Right atrium auricular region (tissue), 2 donors: ENCODE data around the gene BMAL1. TPM values are rescaled to one million over a fixed set of nuclear protein-coding genes. Genes with fewer than 3 reads are reported as not detected.
"Not testable (repeated sequence)": the region's sequence is repeated elsewhere in the genome, so short reads cannot be mapped to it uniquely, and the experiment has no call there.

Experiments
- DNase-seq: peaks from one replicate; pipeline ENCODE4 v3.0.0-alpha.2; 2019; ENCODE audit warnings: low spot score
- H3K27ac ChIP-seq, 2 donors: fragments of 200-600 bp; sonication (generic); 1 replicate in 1 of 2; 2 replicates in 1 of 2; pipeline ENCODE4 v1.5.1; 2016 to 2019
- H3K27me3 ChIP-seq, 2 donors: fragments of 200-600 bp; sonication (generic); one replicate each; pipeline versions ENCODE4 v1.5.1 to v1.6.0; 2017 to 2019
- H3K36me3 ChIP-seq: fragments of 200-600 bp; sonication (generic); one replicate; pipeline ENCODE4 v1.5.1; 2016
- H3K4me1 ChIP-seq, 2 donors: fragments of 200-600 bp; sonication (generic); one replicate each; pipeline versions ENCODE4 v1.5.1 to v1.6.0; 2017 to 2019
- H3K4me3 ChIP-seq, 2 donors: fragments of 200-600 bp; sonication (generic); 1 replicate in 1 of 2; 2 replicates in 1 of 2; pipeline ENCODE4 v1.5.1; 2017 to 2019; ENCODE audit warnings: mild to moderate bottlenecking in 1 of 2, moderate library complexity in 1 of 2
- H3K9me3 ChIP-seq, 2 donors: fragments of 200-600 bp; sonication (generic); one replicate each; pipeline ENCODE4 v1.5.1; 2019
- CTCF ChIP-seq, 2 donors: fragments of 200-600 bp; sonication (generic); IDR thresholded peaks; one replicate each; pipeline ENCODE4 v1.5.1; 2019; ENCODE audit warnings: antibody characterized with exemption in 2 of 2
- total RNA-seq, 2 donors: library from RNA; depleted of rRNA; stranded (reverse); fragments of >200 nt; gene quantifications; one replicate each; pipeline ENCODE4 v1.1.0, GENCODE V29; 2016

The BMAL1 gene
- total RNA-seq, 2 donors from 2014 or later = 20.7 to 24.9 TPM

- no peak overlapping the region for H3K27ac ChIP-seq
- H3K9me3 ChIP-seq = no peaks in the 10 kb centered on the region
- no peak overlapping the region for H3K4me3 ChIP-seq
- H3K36me3 ChIP-seq = peaks cover 82% of the 10 kb centered on the region
- no peaks in the 10 kb centered on the region for H3K4me1 ChIP-seq
- H3K27me3 ChIP-seq = no peaks in the 10 kb centered on the region
- TF ChIP-seq CTCF (IDR thresholded peaks at IDR 0.05) = no peak
- no peak for DNase-seq
These were observed 103.1 kb downstream of the BMAL1 start for GRCh38 chr11:13380731-13381130.

GRCh38 chr11:13382751-13383150, 105.2 kb downstream of the BMAL1 start:
- Histone ChIP-seq H3K27ac (no peak overlapping the region), H3K9me3 (no peaks in the 10 kb centered on the region), H3K27me3 (no peaks in the 10 kb centered on the region), H3K4me3 (no peak overlapping the region), H3K36me3 (peaks cover 68% of the 10 kb centered on the region), H3K4me1 (no peaks in the 10 kb centered on the region)
- DNase-seq = no peak
- no peak for TF ChIP-seq CTCF (IDR thresholded peaks at IDR 0.05)

- no peak for DNase-seq
- H3K27me3 ChIP-seq = no peaks in the 10 kb centered on the region
- H3K4me3 ChIP-seq = no peak overlapping the region
- H3K27ac ChIP-seq = no peak overlapping the region
- no peaks in the 10 kb centered on the region for H3K4me1 ChIP-seq
- H3K36me3 ChIP-seq = peaks cover 55% of the 10 kb centered on the region
- no peaks in the 10 kb centered on the region for H3K9me3 ChIP-seq
- TF ChIP-seq CTCF (IDR thresholded peaks at IDR 0.05) = peak; percentile 41 to 72
These were observed 107.5 kb downstream of the BMAL1 start for GRCh38 chr11:13384908-13385640.

- Histone ChIP-seq H3K36me3 (peaks cover 40% of the 10 kb centered on the region), H3K27me3 (no peaks in the 10 kb centered on the region), H3K27ac (no peak overlapping the region), H3K9me3 (no peaks in the 10 kb centered on the region), H3K4me3 (no peak overlapping the region), H3K4me1 (no peaks in the 10 kb centered on the region)
- no peak for TF ChIP-seq CTCF (IDR thresholded peaks at IDR 0.05)
- DNase-seq = no peak
These were observed 109.0 kb downstream of the BMAL1 start for GRCh38 chr11:13386567-13386966.

GRCh38 chr11:13388741-13389140, 111.2 kb downstream of the BMAL1 start:
- H3K4me3 ChIP-seq = no peak overlapping the region
- no peak for TF ChIP-seq CTCF (IDR thresholded peaks at IDR 0.05)
- H3K27ac ChIP-seq = no peak overlapping the region
- no peaks in the 10 kb centered on the region for H3K4me1 ChIP-seq
- peaks cover 26% of the 10 kb centered on the region for H3K36me3 ChIP-seq
- no peaks in the 10 kb centered on the region for H3K9me3 ChIP-seq
- no peaks in the 10 kb centered on the region for H3K27me3 ChIP-seq
- no peak for DNase-seq

- H3K27ac ChIP-seq = no peak overlapping the region
- peaks cover 18% of the 10 kb centered on the region for H3K36me3 ChIP-seq
- no peak for DNase-seq
- H3K9me3 ChIP-seq = no peaks in the 10 kb centered on the region
- no peak for TF ChIP-seq CTCF (IDR thresholded peaks at IDR 0.05)
- no peak overlapping the region for H3K4me3 ChIP-seq
- no peaks in the 10 kb centered on the region for H3K4me1 ChIP-seq
- no peaks in the 10 kb centered on the region for H3K27me3 ChIP-seq
These were observed 113.6 kb downstream of the BMAL1 start for GRCh38 chr11:13391217-13391616.

GRCh38 chr11:13398335-13398734, 120.7 kb downstream of the BMAL1 start:
- H3K4me3 ChIP-seq, H3K9me3 ChIP-seq, DNase-seq, H3K27ac ChIP-seq, H3K4me1 ChIP-seq, H3K27me3 ChIP-seq: not testable (repeated sequence)
- H3K36me3 ChIP-seq = peaks cover 20% of the 10 kb centered on the region
